HG02870 (cell line): ENCODE results near the gene E2F4.

ENCODE experiments used
- ATAC-seq: cut with Tn5 transposase; IDR thresholded peaks from one replicate; pipeline ENCODE4 v1.9.1; 2021; ENCODE audit warnings: mild to moderate bottlenecking, moderate library complexity; ENCODE audit not compliant: unreplicated experiment

E2F4 gene

DNA sequence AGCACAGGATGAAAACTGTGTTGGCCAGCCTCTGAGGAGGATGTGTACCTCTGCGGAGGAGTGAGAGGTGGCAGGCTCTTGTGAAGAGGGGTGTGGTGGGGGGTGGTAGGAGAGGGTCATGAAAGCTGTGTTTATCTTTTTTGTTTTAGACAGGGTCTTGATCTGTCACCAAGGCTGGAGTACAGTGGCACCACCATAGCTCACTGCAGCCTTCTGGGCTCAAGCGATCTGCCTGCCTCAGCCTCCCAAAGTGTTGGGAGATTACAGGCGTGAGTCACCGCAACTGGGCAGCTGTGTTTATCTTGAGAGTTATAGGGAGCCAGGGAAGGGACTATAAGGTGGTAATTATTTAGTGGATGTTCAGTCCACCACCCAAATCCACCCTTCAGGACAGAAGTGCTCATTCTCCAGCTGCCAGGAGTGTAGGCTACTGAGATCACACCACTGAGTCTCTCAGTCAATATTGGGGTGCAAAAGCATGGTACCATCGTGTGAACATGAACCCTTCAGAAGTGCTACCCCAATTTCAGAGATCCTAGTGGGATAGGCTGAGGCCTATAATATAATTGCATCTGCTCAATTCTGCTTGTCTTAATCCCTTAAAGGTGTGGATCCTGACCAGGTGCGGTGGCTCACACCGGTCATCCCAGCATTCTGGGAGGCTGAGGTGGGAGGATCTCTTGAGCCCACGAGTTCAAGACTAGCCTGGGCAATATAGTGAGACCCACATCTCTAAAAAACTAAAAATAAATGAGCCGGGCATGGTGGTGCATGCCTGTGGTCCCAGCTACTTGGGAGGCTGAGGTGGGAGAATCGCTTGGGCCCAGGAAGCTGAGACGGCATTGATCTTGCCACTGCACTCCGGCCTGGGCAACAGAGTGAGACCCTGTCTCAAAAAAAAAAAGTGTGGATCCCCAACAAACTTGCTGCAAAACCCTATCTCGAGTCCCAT is 1.2 kb upstream of the E2F4 start:
- ATAC-seq, result no peak

DNA sequence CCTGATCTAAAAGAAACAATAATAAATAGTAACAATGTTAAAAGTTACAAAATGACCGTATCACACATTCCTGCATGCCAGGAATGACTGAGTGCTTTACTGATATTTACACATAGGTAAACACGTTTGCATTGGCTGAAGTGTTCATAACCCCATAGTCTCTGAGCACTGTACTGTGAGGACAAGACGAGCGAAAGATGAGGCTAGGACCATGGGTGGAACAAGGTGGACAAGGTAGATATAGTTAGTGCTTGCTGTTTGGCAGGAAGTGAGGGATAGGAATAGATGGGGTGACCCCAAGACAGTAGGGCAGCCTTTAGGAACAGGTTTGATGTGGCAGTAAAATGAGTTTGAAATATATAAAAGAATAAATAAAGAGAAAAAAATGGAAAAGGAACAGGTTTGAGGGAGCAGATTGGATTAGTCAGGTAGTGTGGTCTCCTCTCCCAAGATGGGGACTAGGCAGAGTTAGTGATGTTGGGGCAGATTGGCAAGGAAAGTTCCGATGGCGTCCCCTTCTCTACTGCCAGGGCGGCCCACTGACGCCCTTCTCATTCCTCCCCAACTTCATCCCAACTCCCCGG is 452 bp upstream of the E2F4 start:
- ATAC-seq, result no peak

DNA sequence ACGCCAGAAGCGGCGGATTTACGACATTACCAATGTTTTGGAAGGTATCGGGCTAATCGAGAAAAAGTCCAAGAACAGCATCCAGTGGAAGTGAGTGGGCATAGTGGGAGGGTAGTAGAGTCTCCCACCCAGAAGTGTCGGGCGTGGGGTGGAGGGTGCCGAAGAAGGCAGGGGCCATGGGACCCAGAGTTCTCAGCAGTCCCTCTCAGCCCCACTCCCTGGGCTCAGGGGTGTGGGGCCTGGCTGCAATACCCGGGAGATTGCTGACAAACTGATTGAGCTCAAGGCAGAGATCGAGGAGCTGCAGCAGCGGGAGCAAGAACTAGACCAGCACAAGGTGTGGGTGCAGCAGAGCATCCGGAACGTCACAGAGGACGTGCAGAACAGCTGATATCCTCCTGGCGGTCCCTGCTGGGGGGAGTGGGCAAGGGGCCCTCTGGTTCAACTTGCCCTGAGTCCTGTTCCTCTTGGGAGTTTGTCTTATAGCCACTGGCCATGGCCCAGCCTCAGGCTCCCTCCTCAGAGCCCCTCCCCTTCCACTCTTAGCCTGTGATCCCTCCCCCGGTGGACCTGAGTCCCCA is 916 bp downstream of the E2F4 start:
- ATAC-seq, result no peak

DNA sequence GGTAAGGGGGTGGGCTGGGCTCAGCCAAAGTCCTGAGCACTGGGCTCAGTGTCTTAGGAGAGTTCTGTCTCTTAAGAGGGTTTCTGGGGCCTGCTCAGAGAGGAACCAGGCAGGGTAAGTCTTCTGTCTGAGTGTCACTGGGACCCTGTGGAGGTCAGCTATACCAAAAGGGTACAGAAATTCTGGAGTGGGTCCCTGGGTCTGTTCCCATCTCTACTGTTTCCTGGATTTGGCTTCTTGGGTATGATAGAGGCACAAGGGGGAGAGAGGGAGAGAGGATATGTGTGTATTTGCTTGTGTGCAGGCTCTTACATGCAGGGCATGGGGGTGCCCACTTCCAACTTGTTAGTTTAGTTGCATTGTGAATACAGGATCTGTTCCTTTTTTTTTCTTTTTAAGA is 1.6 kb downstream of the E2F4 start:
- no peak for ATAC-seq

DNA sequence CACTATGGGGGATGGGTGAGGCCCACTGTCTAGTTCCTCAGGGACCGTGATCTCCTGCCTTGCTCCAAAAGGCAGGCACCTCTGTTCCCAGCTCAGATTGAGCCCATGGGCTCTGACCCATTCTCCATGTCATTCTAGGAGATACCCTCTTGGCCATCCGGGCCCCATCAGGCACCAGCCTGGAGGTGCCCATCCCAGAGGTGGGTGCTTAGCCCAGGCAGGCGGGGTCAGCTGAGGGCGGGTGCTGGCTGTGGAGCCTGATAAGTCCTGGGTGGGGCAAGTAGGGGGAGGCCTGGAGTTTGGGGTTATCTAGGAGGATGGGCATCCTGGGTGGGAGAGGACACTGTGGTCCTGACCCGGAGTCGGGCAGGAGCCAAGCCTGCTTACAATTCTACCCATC is 2.3 kb downstream of the E2F4 start:
- no peak for ATAC-seq

DNA sequence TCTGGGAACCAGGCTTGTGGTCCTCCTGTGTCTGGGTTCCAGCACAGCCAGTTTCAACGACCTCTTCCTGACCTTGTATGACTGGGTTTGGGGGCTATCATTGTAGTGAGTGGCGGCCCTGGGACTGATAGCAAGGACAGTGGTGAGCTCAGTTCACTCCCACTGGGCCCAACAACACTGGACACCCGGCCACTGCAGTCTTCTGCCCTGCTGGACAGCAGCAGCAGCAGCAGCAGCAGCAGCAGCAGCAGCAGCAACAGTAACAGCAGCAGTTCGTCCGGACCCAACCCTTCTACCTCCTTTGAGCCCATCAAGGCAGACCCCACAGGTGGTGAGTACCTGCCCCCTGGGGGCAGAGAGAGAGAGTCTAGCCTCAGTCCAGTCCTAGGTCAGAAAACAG is 3.7 kb downstream of the E2F4 start:
- no peak for ATAC-seq

DNA sequence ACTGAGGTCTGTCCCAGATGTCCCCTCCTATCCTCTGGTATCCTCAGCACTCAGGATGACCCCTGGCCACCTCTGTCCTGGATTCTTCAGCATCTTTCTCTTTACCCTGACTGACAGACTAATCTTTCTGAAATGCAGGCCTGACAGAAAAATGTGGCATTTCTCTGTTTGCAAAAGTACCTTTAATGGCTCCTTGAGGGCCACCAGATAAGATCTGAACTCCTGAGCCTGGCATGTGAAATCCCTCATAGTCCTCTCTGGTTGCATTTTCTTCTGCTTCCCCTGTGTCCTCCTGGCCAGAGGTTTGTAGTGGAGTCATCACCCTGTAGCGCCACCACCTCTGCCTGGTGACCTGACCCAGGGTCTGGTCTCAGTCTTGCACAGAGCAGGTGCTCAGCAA is 4.9 kb downstream of the E2F4 start:
- ATAC-seq, result no peak

DNA sequence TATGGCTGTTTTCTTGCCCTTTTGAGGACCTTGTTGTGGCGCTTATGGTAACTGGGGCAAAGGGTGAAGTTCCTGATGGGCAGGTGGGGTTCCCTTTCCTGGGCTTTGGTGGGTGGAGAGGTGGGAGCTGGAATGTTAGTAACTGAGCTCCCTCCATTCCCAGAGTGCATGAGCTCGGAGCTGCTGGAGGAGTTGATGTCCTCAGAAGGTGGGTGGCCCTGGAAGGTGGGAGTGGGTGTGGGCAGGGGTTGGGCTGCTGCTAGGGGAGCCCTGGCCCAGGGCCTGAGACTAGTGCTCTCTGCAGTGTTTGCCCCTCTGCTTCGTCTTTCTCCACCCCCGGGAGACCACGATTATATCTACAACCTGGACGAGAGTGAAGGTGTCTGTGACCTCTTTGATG is 5.7 kb downstream of the E2F4 start:
- no peak for ATAC-seq

DNA sequence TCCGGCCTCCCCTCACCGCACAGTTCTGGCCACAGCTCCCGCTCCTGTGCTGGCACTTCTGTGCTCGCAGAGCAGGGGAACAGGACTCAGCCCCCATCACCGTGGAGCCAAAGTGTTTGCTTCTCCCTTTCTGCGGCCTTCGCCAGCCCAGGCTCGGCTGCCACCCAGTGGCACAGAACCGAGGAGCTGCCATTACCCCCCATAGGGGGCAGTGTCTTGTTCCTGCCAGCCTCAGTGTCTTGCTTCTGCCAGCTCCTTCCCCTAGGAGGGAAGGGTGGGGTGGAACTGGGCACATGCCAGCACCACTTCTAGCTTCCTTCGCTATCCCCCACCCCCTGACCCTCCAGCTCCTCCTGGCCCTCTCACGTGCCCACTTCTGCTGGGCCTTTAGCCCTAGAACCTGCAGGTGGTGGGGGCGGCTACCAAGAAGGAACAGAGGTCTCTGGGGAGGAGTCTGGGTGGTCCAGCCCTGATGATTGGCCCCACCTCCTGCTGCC is 6.3 kb downstream of the E2F4 start:
- no peak for ATAC-seq

DNA sequence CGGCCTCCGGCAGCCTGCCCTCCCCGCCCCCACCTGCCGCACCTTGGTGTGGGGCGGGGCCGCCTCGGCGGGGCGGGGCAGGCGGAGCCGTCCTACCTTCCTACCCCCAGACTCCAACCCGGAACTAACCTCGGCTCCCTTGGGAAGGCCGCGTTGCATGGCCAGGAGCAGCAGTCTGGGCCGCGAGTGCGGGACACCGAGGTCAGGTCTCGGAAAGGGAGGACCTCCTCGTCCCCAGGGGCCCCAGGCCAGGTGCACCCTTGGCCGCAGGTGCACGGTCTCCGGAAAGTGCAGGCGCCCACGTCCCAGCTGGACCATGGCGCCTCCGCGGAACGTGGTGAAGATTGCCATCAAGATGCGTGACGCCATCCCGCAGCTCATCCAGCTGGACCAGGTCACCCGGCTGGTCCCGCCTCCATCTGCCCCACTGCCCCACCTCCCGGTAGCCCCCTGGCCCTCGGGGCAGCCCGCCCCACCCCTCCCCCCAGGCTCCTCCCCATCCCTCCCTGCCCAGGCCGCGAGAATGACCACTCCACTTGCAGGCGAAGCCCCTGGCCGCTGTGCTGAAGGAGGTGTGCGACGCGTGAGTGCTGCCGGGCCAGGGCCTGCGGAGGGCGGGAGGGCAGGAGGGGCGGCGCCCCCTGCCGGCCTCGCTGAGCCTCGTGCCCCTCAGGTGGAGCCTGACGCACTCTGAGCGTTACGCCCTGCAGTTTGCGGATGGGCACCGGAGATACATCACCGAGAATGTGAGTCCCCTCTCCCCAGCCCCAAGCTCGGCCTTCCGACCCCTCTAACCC is 7.3 kb downstream of the E2F4 start, which contains the start of gene ELMO3:
TSS of gene ELMO3 (plus strand) at position 121 of the 797 bp plus-strand sequence. CDS start at position 317, 196 bp downstream.
- ATAC-seq, result no peak

DNA sequence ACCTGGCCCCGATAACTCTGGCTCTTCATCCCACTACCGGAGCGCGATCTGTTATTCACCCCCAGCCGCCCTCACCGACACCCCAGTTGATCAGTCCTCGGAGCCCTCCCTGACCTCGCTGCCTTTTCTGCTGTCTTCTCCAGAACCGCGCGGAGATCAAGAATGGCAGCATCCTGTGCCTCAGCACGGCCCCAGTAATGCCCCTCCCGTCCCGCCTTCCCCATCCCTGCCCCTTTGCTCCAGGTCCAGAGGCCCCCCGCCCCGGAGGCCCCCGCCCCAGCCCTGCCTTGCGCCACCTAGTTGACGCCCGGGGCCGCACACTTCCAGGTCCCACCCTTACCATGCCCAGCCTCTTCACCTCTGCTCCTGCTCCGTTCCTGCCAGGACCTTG is 7.8 kb downstream of the E2F4 start:
- ATAC-seq, result no peak

DNA sequence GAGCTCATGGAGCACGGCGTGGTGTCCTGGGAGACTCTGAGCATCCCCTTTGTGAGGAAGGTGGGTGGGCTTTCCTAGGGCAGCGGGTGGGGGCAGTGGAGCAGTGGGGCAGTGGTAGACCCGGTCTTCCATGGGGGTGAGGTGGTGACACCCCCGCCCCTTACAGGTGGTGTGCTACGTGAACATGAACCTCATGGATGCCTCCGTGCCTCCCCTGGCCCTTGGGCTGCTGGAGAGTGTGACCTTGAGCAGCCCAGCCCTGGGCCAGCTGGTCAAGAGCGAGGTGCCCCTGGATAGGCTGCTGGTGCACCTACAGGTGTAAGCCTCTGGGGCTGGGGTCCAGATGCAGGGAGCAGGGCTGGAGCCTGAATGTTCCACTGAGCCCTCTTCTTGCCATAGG is 8.5 kb downstream of the E2F4 start:
- ATAC-seq, result no peak

DNA sequence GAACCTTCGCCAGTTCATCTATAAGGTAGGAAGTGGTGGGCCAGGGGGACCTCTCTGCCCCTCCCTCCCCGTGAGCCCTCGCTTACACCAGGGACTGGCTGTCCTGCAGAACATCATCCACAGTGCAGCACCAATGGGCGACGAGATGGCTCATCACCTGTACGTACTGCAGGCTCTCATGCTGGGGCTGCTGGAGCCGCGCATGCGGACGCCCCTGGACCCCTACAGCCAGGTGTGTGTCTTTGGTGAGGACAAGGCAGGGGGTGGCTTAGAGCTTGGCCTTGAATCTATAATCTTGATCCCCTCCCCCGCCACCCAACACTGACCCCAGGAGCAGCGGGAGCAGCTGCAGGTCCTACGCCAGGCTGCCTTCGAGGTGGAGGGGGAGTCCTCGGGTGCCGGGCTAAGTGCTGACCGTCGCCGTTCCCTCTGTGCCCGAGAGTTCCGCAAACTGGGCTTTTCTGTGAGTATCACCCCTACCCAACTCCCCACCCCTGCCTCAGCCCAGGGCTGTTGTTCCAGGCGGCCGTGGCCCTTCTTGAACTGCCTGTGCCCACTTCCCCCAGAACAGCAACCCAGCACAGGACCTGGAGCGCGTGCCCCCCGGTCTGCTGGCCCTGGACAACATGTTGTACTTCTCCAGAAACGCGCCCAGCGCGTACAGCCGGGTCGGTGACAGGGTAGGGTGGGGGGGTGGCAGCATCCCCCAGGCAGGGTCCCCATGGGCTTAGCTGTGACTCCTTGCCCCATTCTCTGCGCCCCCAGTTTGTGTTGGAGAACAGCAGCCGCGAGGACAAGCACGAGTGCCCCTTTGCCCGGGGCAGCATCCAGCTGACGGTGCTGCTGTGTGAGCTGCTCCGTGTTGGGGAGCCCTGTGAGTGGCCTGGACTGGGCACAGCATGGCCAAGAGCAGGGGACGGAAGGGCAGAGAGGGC is 9.7 kb downstream of the E2F4 start:
- no peak for ATAC-seq

DNA sequence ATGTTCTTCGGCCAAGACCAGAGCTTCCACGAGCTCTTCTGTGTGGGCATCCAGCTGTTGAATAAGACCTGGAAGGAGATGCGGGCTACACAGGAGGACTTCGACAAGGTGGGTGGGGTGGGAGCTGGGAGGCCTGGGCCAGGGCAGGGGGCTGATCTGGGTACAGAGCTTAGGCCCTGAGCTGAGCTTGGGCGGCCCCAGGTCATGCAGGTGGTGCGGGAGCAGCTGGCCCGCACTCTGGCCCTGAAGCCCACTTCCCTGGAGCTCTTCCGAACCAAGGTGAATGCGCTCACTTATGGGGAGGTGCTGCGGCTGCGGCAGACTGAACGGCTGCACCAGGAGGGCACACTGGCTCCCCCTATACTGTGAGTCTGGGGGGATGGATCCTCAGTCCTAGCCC is 10.5 kb downstream of the E2F4 start:
- ATAC-seq, result no peak

DNA sequence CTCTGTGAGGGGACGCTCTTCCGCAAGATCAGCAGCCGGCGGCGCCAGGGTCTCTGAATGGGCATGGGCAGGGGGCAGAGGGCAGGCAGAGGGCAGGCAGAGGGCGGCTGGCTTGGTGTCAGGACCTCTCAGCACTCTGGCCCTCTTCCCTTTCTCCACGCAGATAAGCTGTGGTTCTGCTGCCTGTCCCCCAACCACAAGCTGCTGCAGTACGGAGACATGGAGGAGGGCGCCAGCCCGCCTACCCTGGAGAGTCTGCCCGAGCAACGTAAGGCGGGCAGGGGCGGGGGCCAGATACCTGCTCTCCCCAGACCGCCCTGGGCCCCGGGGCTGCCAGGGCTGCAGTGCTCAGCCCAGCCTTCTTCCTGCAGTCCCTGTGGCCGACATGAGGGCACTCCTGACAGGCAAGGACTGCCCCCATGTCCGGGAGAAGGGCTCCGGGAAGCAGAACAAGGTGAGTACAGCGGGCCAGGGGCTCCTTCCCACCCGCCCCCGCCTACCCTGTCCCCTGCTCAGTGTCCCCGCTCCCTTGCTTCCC is 11.1 kb downstream of the E2F4 start:
- ATAC-seq, result no peak

DNA sequence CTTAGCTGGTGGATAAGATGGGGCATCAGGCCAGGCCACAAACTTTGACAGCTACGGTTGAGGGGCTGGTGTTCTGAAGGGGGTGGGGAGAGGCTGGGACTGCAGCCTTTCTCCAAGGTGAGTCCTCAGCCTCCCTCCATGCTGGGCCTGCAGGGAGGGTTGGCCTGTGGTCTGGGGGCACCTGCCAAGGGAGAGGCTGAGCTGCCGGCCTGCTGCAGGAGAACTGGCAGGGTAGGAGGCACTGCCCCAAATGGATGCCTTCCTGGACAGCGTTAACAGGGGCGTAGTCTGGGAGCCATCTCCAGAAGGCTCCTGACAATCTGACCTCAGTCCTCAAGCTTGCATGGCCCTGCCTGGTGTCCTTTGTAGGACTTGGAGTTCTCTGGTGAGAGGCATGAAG is 12.1 kb downstream of the E2F4 start:
- ATAC-seq, result no peak

DNA sequence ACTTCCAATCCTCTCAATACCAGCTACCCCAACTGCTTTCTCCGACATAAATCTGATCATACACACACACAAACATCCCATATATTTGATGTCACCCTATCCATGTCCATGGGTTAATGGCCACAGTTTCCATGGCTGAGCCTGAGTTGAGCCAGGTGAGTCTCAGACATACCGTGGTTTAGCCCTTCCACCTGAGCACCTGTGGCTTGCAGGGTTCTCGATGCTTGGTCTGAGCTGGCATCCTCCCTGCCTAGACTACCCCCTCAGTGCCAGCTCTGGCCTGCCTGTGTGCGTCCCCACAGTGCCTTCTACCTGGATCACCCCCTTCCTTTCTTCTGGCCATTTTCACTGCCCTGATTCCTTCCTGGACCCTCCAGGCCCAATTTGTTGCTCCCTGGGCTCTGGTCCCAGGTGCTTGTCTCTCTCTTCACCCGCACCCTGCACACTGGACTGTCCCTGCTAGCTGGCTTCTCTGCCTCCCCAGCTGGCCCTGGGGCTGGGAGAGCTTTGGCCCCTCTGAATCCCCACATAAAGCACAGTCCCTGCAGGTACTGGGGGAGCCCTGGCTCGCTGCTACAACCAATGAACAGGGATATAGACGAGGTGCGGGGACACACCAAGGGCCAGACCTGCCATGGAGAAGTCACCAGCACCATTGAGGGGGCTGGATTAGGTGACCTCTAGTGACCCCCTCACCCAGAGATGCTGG is 14.3 kb downstream of the E2F4 start:
- no peak for ATAC-seq

DNA sequence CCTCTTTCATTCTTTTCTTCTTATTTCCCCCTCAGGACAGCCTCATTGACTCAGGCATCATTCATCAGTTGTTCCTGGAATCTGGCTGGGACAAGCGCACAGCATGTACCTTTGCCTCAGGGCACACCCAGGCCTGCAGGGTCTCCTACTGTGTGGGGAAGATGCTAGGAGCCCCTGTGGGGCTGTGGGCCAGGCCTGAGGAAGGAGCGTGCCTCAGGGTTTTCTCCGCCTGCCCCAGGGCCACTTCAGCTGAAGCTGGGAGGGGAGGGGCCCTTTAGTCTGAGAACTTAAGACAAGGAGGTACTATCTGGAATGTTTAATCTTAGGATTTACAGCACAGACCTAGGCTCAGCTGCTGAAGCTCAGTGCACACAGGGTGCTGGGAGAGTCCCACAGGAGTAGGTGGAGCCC is 14.9 kb downstream of the E2F4 start:
- ATAC-seq, result no peak
